NCI-H187 (cell line): ENCODE data around the gene WHRN.

Experiments used
- DNase-seq, 2 experiments: peaks; one replicate each; lab custom pipeline; 2025; lab: John Stamatoyannopoulos, UW

WHRN gene

DNA sequence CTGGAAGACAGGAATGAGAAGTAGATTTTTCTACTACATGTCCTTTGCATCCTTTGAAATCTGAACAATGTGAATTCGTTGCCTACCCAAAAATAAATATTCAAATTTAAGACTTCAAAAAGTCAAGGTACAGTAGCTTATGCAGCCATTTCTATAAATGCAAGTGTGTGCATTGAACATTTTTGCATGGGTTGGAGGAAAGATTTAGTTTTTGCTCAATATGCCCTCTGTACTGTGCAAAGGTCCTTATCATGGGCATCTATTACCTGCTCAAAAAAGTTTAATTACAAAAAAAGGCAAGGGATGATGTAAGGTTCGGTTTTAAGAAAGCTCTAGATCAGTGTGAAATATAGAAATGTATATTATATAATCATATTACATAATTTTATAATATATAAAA, 140.1 kb downstream of the WHRN start:
- no peak for DNase-seq

DNA sequence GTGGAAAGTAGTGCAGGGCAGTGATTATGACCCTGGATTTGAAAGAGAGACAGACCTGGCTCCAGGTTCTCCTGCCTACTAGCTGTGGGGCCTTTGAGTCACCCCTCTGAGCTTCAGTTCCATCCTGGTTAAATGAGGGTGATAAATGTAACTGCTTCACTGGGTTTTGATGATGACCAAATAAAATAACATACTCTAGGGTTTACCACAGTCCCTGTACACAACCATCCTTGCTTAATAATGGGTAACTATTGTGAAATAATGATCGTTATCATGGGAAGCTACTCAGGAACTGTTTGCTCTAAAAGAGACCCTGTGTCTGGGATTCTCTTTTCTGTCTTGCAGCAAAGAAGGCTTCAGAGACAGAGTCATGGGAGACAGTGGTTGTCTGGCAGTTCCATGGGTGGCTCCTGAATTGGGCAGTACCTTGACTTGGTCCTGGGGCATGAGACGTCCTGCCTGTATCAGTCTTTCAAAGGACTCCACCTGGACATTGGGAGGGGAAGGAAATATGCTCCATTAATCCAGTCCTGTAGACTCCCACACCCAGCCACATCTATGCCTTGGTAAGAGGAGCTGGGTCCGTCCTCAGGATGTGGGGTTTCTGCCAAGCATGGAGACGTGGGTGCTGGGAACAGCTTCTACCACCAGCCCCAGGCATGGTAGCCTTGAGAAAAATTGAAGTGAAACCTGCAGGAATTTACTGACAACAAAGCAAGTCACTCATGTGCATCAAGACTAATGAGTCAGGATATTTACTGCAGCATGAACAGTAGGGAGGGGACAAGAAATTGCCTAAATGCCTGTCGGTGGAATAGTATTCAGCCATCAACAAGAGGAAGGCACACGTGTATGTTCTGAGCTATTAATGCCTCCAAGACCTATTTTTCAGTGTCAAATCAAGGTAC, 140.9 kb downstream of the WHRN start:
- no peak for DNase-seq

- DNase-seq, result no peak
These were observed 141.8 kb downstream of the WHRN start for GRCh38 chr9:114363424-114363823.

DNA sequence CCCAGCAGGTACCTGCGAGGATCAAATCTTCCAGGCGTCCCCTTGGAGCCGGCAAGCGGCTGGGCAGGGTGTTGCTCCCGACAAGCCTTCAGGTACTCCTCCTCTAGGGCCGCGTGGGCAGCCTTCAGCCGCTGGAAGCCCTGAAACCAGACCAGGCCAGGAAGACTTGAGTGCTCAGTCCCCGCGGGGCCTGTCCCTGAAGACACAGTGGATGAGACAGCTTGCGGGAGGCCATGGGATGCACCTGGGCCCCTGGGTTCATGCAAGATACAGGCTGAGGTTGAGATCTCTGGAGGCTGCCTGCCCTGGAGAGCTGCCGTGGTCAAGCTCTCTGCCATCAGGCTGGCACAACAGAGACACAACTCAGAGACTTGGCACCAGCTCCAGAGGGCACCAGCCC, 142.9 kb downstream of the WHRN start:
- no peak for DNase-seq

- no peak for DNase-seq
These were observed 143.7 kb downstream of the WHRN start for GRCh38 chr9:114361542-114361941.

DNA sequence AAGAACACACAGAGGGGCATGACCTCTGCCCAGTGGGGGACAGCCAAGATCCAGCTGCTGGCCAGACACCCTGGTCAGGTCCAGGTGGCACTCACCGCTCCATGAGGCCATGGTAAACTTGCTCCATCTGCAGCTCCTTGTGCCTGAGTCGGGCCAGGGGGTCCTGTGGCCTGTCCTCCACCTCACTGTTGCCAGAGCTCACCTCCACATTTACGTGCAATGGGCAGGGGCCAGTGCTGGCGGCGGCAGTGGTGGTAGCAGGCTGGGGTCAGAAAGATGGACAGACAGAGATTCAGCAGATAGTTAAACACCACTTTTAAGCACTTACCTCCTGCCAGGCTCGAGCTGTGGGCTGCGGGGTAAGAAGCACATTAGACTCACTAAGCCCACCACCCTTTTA, 145.5 kb downstream of the WHRN start:
- no peak for DNase-seq

GRCh38 chr9:114357911-114358328, 147.4 kb downstream of the WHRN start:
- no peak for DNase-seq

GRCh38 chr9:114357360-114357759, 147.9 kb downstream of the WHRN start:
- DNase-seq, result no peak

DNA sequence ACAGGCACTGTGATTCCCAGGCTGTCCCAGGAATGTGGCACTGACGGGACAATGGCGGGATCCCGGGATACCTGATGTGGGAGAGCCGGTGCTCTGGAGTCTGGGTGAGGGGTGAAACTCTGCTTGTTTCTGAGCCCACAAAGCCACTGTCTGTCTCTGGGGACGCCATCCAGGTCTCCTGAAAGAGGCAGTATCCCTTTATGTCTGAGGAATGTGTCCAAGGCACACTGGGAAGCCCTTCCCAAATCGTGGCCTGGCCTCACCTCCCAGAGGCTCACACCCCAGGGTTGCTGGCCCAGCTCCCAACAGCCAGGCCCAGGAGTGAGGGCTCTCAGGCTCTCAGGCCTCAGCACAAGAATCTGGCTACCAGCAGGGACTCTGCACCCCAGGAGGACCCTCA, 148.5 kb downstream of the WHRN start:
- no peak for DNase-seq

DNA sequence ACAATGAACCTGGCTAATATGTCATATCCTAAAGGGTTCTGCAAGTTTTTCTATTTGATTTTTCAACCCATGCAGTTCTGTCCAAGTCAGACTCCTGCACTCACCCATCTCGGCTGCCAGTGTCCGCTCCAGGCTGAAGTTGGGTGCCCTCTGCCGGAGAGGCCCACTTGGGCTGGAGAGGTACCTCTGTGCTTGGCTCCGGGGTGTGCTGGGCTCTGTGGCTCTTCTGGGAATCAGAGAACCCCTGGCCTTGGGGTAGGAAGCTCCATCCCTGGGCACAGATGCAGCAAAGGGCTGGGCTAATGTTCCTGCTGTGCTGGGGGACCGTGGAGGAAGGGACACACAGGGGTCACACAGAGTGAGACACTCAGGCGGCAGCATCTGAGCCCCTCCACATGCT, 149.5 kb downstream of the WHRN start:
- DNase-seq, result no peak
